Hepatocyte (in vitro differentiated cells): ENCODE measurements around the gene GHR. TPM values are rescaled to one million over a fixed set of nuclear protein-coding genes. Genes with fewer than 3 reads are reported as not detected.

Experiments used
- DNase-seq: peaks from one replicate; pipeline ENCODE4 v3.0.0-alpha.2; 2016; ENCODE audit warnings: low spot score
- H2AFZ ChIP-seq: fragments of 200-600 bp; sonication (generic); 2 replicates; pipeline ENCODE4 v1.6.0; 2016; ENCODE audit warnings: antibody characterized with exemption, mild to moderate bottlenecking
- H3K27ac ChIP-seq: fragments of 200-600 bp; sonication (generic); 2 replicates; pipeline ENCODE4 v1.5.1; 2016; ENCODE audit warnings: mild to moderate bottlenecking
- H3K27me3 ChIP-seq: fragments of 200-600 bp; sonication (generic); 2 replicates; pipeline ENCODE4 v1.6.1; 2016
- H3K36me3 ChIP-seq: fragments of 200-600 bp; sonication (generic); replicated peaks from 2 replicates; pipeline ENCODE4 v1.5.1; 2016; ENCODE audit warnings: low read depth; ENCODE audit not compliant: insufficient read depth
- H3K4me1 ChIP-seq: fragments of 200-600 bp; sonication (generic); 2 replicates; pipeline ENCODE4 v1.5.1; 2016; ENCODE audit warnings: mild to moderate bottlenecking, moderate library complexity; ENCODE audit not compliant: insufficient read depth
- H3K4me2 ChIP-seq: fragments of 200-600 bp; sonication (generic); 2 replicates; pipeline ENCODE4 v1.6.0; 2016
- H3K4me3 ChIP-seq: fragments of 200-600 bp; sonication (generic); 2 replicates; pipeline ENCODE4 v1.5.1; 2016; ENCODE audit warnings: mild to moderate bottlenecking
- H3K79me2 ChIP-seq: fragments of 200-600 bp; sonication (generic); 2 replicates; pipeline ENCODE4 v1.6.0; 2017; ENCODE audit warnings: mild to moderate bottlenecking
- H3K9me2 ChIP-seq: fragments of 200-600 bp; sonication (generic); replicated peaks from 2 replicates; pipeline ENCODE4 v1.6.0; 2017; ENCODE audit warnings: mild to moderate bottlenecking; ENCODE audit not compliant: insufficient read depth
- H3K9me3 ChIP-seq: fragments of 200-600 bp; sonication (generic); 2 replicates; pipeline ENCODE4 v1.5.1; 2016; ENCODE audit warnings: low read depth, mild to moderate bottlenecking
- H4K20me1 ChIP-seq: fragments of 200-600 bp; sonication (generic); 2 replicates; pipeline ENCODE4 v1.6.0; 2016; ENCODE audit warnings: mild to moderate bottlenecking; ENCODE audit not compliant: insufficient read depth, poor library complexity, severe bottlenecking
- CTCF ChIP-seq: fragments of 200-600 bp; sonication (generic); IDR thresholded peaks from 2 replicates; pipeline ENCODE4 v1.5.1; 2016; ENCODE audit warnings: antibody characterized with exemption, mild to moderate bottlenecking; ENCODE audit not compliant: poor library complexity
- EZH2 ChIP-seq: fragments of 200-600 bp; sonication (generic); IDR thresholded peaks from 2 replicates; pipeline ENCODE4 v1.6.1; 2016; ENCODE audit warnings: antibody characterized with exemption, mild to moderate bottlenecking, borderline replicate concordance
- EZH2phosphoT487 ChIP-seq: fragments of 200-600 bp; sonication (generic); IDR thresholded peaks from one replicate; pipeline ENCODE4 v1.6.1; 2018; ENCODE audit warnings: antibody characterized with exemption, mild to moderate bottlenecking, low read depth, moderate library complexity; ENCODE audit not compliant: unreplicated experiment, severe bottlenecking
- WGBS: methylation state at CpG from one replicate; pipeline ENCODE4 v1.1.6; 2016; ENCODE audit warnings: low lambda C conversion rate; ENCODE audit errors: missing lambda C conversion rate; 5-methylcytosine and 5-hydroxymethylcytosine counted together
- polyA plus RNA-seq: library from polyadenylated mRNA; unstranded; fragments of >200 nt; fragmentation: Nextera tagmentation; extraction: Ambion mirVana; gene quantifications from 2 replicates; pipeline ENCODE4 v1.2.1, GENCODE V29; 2016
- total RNA-seq: library from RNA; depleted of rRNA; stranded (reverse); fragments of >200 nt; gene quantifications from 2 replicates; pipeline ENCODE4 v1.2.3, GENCODE V29; 2014

Gene GHR
- total and polyA plus RNA-seq, 2 experiments from 2014 or later = 14.4 to 24.3 TPM

- Histone ChIP-seq H2AFZ (no peak overlapping the region), H3K4me2 (no peak overlapping the region), H3K27ac (no peak overlapping the region), H3K36me3 (no peaks in the 10 kb centered on the region), H3K79me2 (peaks cover 7% of the 10 kb centered on the region), H4K20me1 (no peaks in the 10 kb centered on the region), H3K9me2 (no peaks in the 10 kb centered on the region), H3K9me3 (no peaks in the 10 kb centered on the region), H3K27me3 (no peaks in the 10 kb centered on the region), H3K4me1 (peaks cover 4% of the 10 kb centered on the region), H3K4me3 (no peak overlapping the region)
- no peak for TF ChIP-seq EZH2
- TF ChIP-seq CTCF = no peak
- no peak for TF ChIP-seq EZH2phosphoT487
- DNase-seq = no peak
- 56% methylated on average over 3 of the region's 3 CpGs for WGBS
Observed at GRCh38 chr5:42612750-42613366, 189.6 kb downstream of the GHR start.

DNA sequence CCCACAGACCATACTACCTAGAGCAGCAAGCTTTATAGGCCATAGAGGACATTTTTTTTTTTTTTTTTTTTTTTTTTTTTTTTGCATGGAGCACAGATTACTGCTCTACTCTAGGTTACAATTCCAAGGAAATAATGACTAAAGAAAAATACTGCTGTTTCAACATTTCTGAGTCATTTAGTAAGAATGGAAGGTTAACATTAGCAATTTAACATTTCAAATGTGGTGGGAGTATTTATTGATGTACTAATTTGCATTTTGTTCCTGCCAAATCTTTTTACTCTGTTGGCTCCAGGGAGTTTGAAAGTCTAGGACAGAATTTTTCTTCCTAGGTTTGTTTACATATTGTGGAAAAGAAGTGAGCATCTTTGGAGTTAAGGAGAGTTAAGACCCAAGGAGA lies 191.3 kb downstream of the GHR start:
- Histone ChIP-seq H3K9me3 (no peaks in the 10 kb centered on the region), H3K36me3 (no peaks in the 10 kb centered on the region), H4K20me1 (no peaks in the 10 kb centered on the region), H2AFZ (no peak overlapping the region), H3K4me1 (peaks cover 4% of the 10 kb centered on the region), H3K4me3 (no peak overlapping the region), H3K79me2 (peaks cover 7% of the 10 kb centered on the region), H3K4me2 (no peak overlapping the region), H3K9me2 (no peaks in the 10 kb centered on the region), H3K27me3 (no peaks in the 10 kb centered on the region), H3K27ac (no peak overlapping the region)
- TF ChIP-seq EZH2 (no peak), EZH2phosphoT487 (no peak), CTCF (no peak)
- no peak for DNase-seq

DNA sequence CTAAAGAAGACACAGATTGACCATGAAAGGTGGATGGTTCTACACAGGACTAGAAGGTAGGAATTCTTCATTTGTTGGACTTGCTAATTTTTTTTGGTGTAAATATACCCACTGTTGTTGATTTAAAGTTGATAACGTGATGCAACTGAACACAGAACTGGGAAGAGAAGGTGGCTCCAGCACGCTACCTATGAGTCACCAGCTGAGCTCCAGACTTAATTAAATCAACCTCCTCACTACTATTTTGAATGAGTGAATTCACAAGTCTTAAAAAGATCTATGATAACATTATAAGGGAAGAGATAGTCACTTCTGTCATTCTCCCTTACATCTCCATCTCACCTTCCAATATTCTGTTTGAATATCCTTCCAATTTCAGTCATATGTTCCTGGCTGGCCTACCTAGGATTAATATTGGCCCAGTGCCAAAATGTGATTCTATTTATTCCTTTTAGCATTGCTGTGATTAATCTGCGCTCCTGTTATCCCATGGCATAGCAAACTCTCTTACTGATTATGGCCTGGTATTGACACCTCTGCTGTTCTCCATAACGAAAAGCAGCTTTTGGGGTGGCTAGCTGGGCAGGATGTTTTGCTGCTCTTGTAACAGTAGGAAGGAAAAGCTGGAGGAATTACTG lies 197.5 kb downstream of the GHR start:
- Histone ChIP-seq H3K9me2 (no peaks in the 10 kb centered on the region), H3K36me3 (no peaks in the 10 kb centered on the region), H3K4me3 (no peak overlapping the region), H3K9me3 (no peaks in the 10 kb centered on the region), H3K27me3 (no peaks in the 10 kb centered on the region), H3K27ac (no peak overlapping the region), H4K20me1 (no peaks in the 10 kb centered on the region), H3K4me1 (peaks cover 9% of the 10 kb centered on the region), H3K4me2 (no peak overlapping the region), H3K79me2 (peaks cover 9% of the 10 kb centered on the region), H2AFZ (no peak overlapping the region)
- no peak for DNase-seq
- TF ChIP-seq CTCF (no peak), EZH2phosphoT487 (no peak), EZH2 (no peak)
- WGBS = 83% methylated on average over 4 of the region's 4 CpGs

DNA sequence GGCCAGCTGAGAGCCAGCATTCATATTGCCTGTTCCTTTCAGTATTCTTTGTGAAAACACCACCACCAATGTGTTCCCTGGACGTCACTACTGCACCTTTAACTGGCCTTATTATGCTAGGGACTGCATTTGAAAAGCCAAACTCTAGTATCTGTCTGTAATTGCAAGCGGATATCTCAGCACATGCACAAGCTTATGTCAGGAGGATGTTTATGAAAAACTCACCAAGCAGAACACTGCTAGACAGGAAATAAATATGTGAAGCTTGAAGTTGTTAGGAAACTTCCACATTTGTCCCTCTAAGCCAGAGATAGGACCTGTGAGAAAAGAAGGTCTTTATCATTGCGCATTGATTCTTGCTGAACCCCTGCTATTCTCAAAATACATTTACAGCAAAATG lies 198.0 kb downstream of the GHR start:
- peaks cover 4% of the 10 kb centered on the region for H3K79me2 ChIP-seq
- TF ChIP-seq EZH2phosphoT487 = no peak
- no peak for TF ChIP-seq CTCF
- TF ChIP-seq EZH2 = no peak
- no peaks in the 10 kb centered on the region for H3K27me3 ChIP-seq
- H3K4me2 ChIP-seq = no peak overlapping the region
- H2AFZ ChIP-seq = no peak overlapping the region
- no peaks in the 10 kb centered on the region for H4K20me1 ChIP-seq
- no peak overlapping the region for H3K27ac ChIP-seq
- no peak for DNase-seq
- H3K4me3 ChIP-seq = no peak overlapping the region
- H3K4me1 ChIP-seq = peaks cover 9% of the 10 kb centered on the region
- no peaks in the 10 kb centered on the region for H3K9me3 ChIP-seq
- H3K9me2 ChIP-seq = no peaks in the 10 kb centered on the region
- 67% methylated on average over 3 of the region's 3 CpGs for WGBS
- no peaks in the 10 kb centered on the region for H3K36me3 ChIP-seq
